Stimulated activated CD4-positive, alpha-beta T cell treated with anti-CD3 and anti-CD28 coated beads, Interleukin-4, amount 100 ng/mL, for 1 hour (primary cell): ENCODE results near the gene DYSF.
"Not testable (repeated sequence)": the region's sequence is repeated elsewhere in the genome, so short reads cannot be mapped to it uniquely, and the experiment has no call there.

ENCODE experiments used
- DNase-seq: peaks from one replicate; pipeline ENCODE4 v3.0.0-alpha.2; 2020

The DYSF gene

DNA sequence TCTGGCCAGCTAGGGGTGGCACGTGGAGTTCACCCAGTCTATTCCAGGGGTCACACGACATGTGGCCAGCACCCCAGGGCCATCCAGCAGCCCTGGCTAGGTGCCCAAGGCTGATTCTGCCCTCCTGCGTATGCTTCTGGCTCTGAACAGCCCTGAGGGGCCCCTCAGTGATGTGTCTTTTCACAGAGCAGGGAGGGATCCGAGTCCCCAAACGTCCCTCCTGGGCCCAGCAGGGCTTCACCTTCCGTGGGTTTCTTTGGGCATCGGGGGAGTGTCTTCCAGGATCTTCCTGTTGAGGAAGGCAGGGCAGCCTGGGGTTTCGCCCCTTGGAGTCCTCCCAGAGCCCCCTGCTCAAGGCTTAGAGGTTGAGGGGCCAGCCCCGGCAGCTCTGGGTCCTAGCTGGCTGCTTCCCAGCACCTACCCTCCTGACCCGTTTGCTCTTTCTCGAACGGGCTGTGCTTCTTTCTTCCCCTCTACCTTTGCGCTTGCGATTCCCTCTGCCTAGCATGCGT is 165.9 kb downstream of the DYSF start:
- no peak for DNase-seq

- no peak for DNase-seq
These were observed 166.8 kb downstream of the DYSF start for GRCh38 chr2:71620116-71620515.

GRCh38 chr2:71620851-71621251 is 167.5 kb downstream of the DYSF start:
- no peak for DNase-seq

GRCh38 chr2:71629273-71629672 is 175.9 kb downstream of the DYSF start:
- DNase-seq, result no peak

GRCh38 chr2:71629771-71630453 is 176.6 kb downstream of the DYSF start:
- no peak for DNase-seq

GRCh38 chr2:71630454-71631328 is 177.3 kb downstream of the DYSF start:
- no peak for DNase-seq

DNA sequence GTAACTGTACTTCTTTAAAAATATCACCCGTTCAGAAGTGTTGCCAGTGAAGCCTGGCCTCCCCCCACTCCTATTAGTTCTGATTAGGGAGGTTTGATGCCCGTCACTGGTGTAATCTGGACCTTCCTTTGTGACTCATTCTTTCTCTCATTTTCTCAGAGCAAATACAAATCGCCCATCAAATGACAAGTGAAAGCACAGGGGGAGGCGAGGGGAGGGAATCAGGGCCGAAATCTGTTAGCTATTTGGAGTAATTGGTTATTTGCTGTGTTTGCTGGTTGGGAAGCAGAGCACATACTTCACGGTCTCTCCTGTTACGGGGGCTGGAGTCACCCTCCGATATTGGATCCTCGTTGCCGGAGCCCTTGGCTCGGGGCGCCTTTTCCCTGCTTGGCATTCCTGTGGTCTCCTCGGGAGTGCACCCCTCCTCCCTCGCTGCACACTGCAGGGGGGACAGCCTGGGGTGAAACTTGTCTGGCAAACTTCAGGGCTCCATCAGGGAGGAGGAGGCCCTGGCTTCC is 178.1 kb downstream of the DYSF start:
- DNase-seq, result no peak

GRCh38 chr2:71633086-71633485 is 179.7 kb downstream of the DYSF start:
- no peak for DNase-seq

GRCh38 chr2:71634567-71634966 is 181.2 kb downstream of the DYSF start:
- DNase-seq, result no peak

- DNase-seq, result no peak
These were observed 182.4 kb downstream of the DYSF start for GRCh38 chr2:71635798-71636197.

- no peak for DNase-seq
These were observed 183.8 kb downstream of the DYSF start for GRCh38 chr2:71637168-71637567.

- no peak for DNase-seq
These were observed 184.4 kb downstream of the DYSF start for GRCh38 chr2:71637736-71638135.

GRCh38 chr2:71639735-71640134 is 186.4 kb downstream of the DYSF start:
- no peak for DNase-seq

DNA sequence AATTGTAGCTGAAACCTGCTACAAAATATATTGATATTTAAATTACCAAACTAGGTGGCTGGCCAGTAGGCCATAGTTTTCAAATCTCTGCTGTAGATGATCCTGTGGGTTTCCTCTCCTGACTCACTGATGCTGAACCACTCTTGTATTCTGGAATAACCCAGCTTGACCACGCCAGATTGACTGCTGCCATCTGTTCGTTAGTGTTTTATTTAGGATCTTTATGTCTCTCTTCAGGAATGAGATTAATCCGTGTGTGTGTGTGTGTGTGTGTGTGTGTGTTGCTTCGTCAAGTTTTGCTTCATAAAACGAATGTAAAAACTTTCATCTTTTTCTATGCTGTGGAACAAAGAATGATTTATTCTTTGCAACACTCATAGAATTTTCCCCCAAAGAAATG is 187.1 kb downstream of the DYSF start:
- DNase-seq, result no peak

DNA sequence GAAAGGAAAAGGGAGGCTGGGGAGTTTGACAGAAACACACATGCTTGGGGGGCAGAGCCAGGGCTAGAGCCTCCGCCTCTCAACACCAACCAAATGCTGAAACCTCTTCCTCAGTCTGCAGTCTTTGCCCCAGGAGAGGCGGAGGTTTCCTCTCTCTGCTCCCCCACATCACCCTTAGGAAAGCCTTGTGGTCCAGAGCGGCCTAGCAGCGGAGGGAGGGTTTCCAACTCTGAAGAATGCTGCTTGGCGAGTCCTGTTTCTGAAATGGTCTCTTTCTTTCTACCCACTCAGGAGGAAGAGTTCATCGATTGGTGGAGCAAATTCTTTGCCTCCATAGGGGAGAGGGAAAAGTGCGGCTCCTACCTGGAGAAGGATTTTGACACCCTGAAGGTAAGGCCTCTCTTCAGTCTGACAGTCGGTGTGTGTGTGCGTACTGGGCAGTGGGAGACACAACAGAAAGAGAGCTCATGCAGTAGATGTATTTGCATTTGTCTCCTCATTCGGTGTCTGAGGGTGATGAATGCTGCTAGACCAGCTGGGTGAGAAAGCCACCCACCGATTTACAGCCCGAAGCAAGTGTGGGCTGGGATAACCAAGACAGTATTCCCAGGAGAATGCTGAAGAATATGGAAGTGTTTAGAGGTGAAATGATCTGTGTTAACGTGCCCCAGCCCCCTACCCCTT is 190.5 kb downstream of the DYSF start:
- no peak for DNase-seq

GRCh38 chr2:71646028-71646427 is 192.7 kb downstream of the DYSF start:
- no peak for DNase-seq

GRCh38 chr2:71647356-71647755 is 194.0 kb downstream of the DYSF start:
- DNase-seq, result no peak

DNA sequence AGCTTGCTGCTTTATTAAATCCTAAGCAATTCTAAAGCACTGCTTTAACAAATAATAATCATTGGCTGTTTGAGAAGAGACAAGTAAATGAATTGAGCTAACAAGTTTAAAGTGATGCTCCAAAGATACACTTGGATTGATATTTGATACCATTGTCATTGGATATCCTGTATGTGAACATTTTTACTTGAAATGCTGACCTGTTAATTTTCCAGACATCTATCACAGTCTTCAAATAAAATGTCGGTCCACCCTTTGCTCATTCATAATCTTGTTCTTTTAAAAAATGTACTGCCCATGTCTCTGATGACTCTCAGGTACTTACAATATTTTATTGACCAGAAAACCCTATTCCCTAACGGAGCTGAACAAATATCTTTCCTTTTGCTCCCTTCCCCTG is 202.1 kb downstream of the DYSF start:
- no peak for DNase-seq

GRCh38 chr2:71658256-71658655 is 204.9 kb downstream of the DYSF start:
- not testable (repeated sequence) for DNase-seq

DNA sequence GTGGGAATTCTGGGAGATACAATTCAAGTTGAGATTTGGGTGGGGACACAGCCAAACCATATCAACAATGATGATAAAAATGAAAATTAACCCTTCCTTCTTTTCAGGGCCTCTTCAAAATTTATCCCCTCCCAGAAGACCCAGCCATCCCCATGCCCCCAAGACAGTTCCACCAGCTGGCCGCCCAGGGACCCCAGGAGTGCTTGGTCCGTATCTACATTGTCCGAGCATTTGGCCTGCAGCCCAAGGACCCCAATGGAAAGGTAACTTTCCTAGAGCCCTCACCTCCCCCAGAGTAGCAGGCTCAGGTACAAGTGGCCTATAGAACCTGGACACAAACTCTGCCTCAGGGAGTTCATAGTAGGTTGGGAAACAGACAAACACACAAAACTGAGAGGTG is 205.4 kb downstream of the DYSF start:
- no peak for DNase-seq

DNA sequence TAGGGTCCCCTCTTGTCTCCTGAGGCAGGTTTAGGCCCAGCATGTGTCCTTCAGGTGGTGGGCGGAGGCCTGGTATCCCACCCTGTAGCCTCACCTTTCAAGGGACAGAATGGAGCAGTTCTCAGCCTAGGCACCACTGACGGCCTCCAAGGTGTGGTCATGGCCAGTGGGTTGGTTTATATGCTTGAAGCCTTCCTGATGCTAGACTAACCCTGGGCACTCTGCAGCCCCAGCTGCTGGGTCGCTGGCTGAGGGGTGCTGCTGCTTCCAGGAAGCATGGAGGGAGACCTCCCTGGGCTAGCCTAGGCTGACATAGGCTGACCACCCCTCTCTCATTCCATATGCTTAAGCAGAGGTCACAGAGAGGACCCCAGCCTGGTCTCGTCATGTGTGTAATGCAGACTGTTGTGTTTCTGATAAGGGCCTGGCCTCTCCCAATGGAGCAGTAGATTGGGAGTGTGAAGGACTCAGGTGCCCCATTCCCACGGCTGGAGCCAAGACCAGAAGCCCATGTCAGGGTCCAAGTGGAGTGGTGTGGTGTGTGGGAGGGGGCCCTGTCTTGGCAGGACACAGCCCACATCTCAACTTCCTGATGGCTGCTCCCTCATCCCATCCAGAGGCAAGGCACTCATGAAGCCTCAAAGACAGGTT is 206.6 kb downstream of the DYSF start:
- DNase-seq, result no peak

GRCh38 chr2:71661782-71662181 is 208.4 kb downstream of the DYSF start:
- DNase-seq, result no peak
